Parathyroid adenoma (tissue), 2 donors: ENCODE data around the gene SIK3.

Source experiments
- H2AFZ ChIP-seq: fragments of 300-600 bp; sonication (generic); one replicate; pipeline ENCODE4 v1.7.0; 2017; ENCODE audit warnings: antibody characterized with exemption, mild to moderate bottlenecking
- H3K27ac ChIP-seq: fragments of 300-600 bp; sonication (generic); one replicate; pipeline ENCODE4 v1.7.0; 2017
- H3K27me3 ChIP-seq: fragments of 300-600 bp; sonication (generic); one replicate; pipeline ENCODE4 v1.7.0; 2017; ENCODE audit warnings: low read length; ENCODE audit not compliant: control insufficient read depth, insufficient read depth
- H3K36me3 ChIP-seq: fragments of 300-600 bp; sonication (generic); one replicate; pipeline ENCODE4 v1.7.0; 2017; ENCODE audit warnings: low read length; ENCODE audit not compliant: control insufficient read depth, insufficient read depth
- H3K4me1 ChIP-seq: fragments of 300-600 bp; sonication (generic); one replicate; pipeline ENCODE4 v1.7.0; 2017; ENCODE audit warnings: control low read depth
- H3K4me2 ChIP-seq: fragments of 300-600 bp; sonication (generic); one replicate; pipeline ENCODE4 v1.7.0; 2017; ENCODE audit warnings: low read length
- H3K4me3 ChIP-seq: fragments of 300-600 bp; sonication (generic); one replicate; pipeline ENCODE4 v1.7.0; 2017; ENCODE audit warnings: low read depth, low read length
- H3K79me2 ChIP-seq: fragments of 300-600 bp; sonication (generic); one replicate; pipeline ENCODE4 v1.7.0; 2017; ENCODE audit warnings: control low read depth
- H3K9ac ChIP-seq: fragments of 300-600 bp; sonication (generic); one replicate; pipeline ENCODE4 v1.7.0; 2017; ENCODE audit warnings: mild to moderate bottlenecking
- H3K9me3 ChIP-seq: fragments of 300-600 bp; sonication (generic); one replicate; pipeline ENCODE4 v1.7.0; 2017; ENCODE audit warnings: low read length; ENCODE audit not compliant: control insufficient read depth
- CTCF ChIP-seq: fragments of 300-600 bp; sonication (generic); IDR thresholded peaks from one replicate; pipeline ENCODE4 v1.7.0; 2017; ENCODE audit warnings: antibody characterized with exemption, mild to moderate bottlenecking
- donor health status: primary hyperparathyroidism.

The SIK3 gene

GRCh38 chr11:116930177-116930576 is 168.1 kb downstream of the SIK3 start:
- Histone ChIP-seq H3K27me3 (no peaks in the 10 kb centered on the region), H3K4me2 (peak overlapping the region; percentile 37), H3K79me2 (no peaks in the 10 kb centered on the region), H3K36me3 (no peaks in the 10 kb centered on the region), H3K9ac (no peak overlapping the region), H3K9me3 (no peaks in the 10 kb centered on the region), H3K27ac (no peak overlapping the region), H3K4me3 (peak overlapping the region; percentile 14), H2AFZ (no peak overlapping the region), H3K4me1 (peaks cover 5% of the 10 kb centered on the region)
- TF ChIP-seq CTCF, result no peak

- no peaks in the 10 kb centered on the region for H3K9me3 ChIP-seq
- no peak overlapping the region for H2AFZ ChIP-seq
- TF ChIP-seq CTCF, result no peak
- H3K79me2 ChIP-seq, result no peaks in the 10 kb centered on the region
- no peak overlapping the region for H3K4me3 ChIP-seq
- no peak overlapping the region for H3K4me2 ChIP-seq
- peaks cover 5% of the 10 kb centered on the region for H3K4me1 ChIP-seq
- H3K27ac ChIP-seq, result no peak overlapping the region
- no peaks in the 10 kb centered on the region for H3K27me3 ChIP-seq
- no peak overlapping the region for H3K9ac ChIP-seq
- no peaks in the 10 kb centered on the region for H3K36me3 ChIP-seq
Measured at GRCh38 chr11:116929414-116930090, 168.7 kb downstream of the SIK3 start.

- H3K27ac ChIP-seq, result no peak overlapping the region
- no peaks in the 10 kb centered on the region for H3K36me3 ChIP-seq
- no peak for TF ChIP-seq CTCF
- H3K4me1 ChIP-seq, result peaks cover 5% of the 10 kb centered on the region
- no peak overlapping the region for H3K9ac ChIP-seq
- H2AFZ ChIP-seq, result no peak overlapping the region
- no peaks in the 10 kb centered on the region for H3K27me3 ChIP-seq
- no peaks in the 10 kb centered on the region for H3K79me2 ChIP-seq
- H3K4me2 ChIP-seq, result no peak overlapping the region
- H3K4me3 ChIP-seq, result no peak overlapping the region
- no peaks in the 10 kb centered on the region for H3K9me3 ChIP-seq
Measured at GRCh38 chr11:116928845-116929244, 169.4 kb downstream of the SIK3 start.

GRCh38 chr11:116928102-116928777 is 170.0 kb downstream of the SIK3 start:
- no peaks in the 10 kb centered on the region for H3K36me3 ChIP-seq
- no peaks in the 10 kb centered on the region for H3K9me3 ChIP-seq
- TF ChIP-seq CTCF, result no peak
- H3K9ac ChIP-seq, result no peak overlapping the region
- H3K27ac ChIP-seq, result no peak overlapping the region
- peaks cover 5% of the 10 kb centered on the region for H3K4me1 ChIP-seq
- no peak overlapping the region for H3K4me2 ChIP-seq
- H3K4me3 ChIP-seq, result peak overlapping the region; percentile 2
- H3K79me2 ChIP-seq, result no peaks in the 10 kb centered on the region
- no peaks in the 10 kb centered on the region for H3K27me3 ChIP-seq
- H2AFZ ChIP-seq, result no peak overlapping the region
